ENCODE data around the gene XRCC4.

The XRCC4 gene

GRCh38 chr5:83401775-83402174, 324.4 kb downstream of the XRCC4 start:
- Mint-ChIP-seq H3K4me3 (no peak overlapping the region), H3K27me3 (no peaks in the 10 kb centered on the region), H3K27ac (no peak overlapping the region), H3K4me1 (no peaks in the 10 kb centered on the region), H3K36me3 (no peaks in the 10 kb centered on the region), H3K9me3 (no peaks in the 10 kb centered on the region)
- no peak for DNase-seq (ENCODE audit: low spot score in 2 of 2)
- ATAC-seq (ENCODE audit: low read depth), result no peak

Data from memory B cell (primary cell).